ENCODE measurements around the gene TMEM151A. TPM values are rescaled to one million over a fixed set of nuclear protein-coding genes. Genes with fewer than 3 reads are reported as not detected.

TMEM151A gene
- total and polyA plus RNA-seq, 2 experiments from 2014 or later: 1.0 to 4.4 TPM

DNA sequence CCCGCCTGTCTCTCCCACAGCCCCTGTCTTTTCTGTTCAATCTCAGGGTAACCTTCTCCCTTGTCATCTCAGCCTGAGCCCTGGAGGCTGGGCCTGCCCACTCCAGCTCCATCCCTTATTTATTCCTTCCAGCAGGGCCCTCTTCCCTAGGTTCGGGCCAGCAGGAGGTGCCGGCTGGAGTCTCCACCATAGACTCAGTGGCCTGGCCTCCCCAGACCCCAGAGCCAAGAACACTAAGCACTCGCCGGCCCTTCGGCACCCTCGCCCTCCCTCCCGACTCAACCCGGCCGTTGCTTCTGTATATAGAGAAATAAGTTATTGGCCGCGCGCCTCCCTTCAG is 24.7 kb upstream of the TMEM151A start:
- Histone ChIP-seq H3K36me3 (ENCODE audit: insufficient read depth) (no peaks in the 10 kb centered on the region), H3K4me2 (peak overlapping the region; percentile 73), H3K9me2 (ENCODE audit: insufficient read depth) (no peaks in the 10 kb centered on the region), H2AFZ (no peak overlapping the region), H3K4me1 (ENCODE audit: insufficient read depth) (no peaks in the 10 kb centered on the region), H3K79me2 (replicated peaks; ENCODE audit: insufficient read depth) (peaks cover 20% of the 10 kb centered on the region), H3K27me3 (ENCODE audit: insufficient read depth) (no peaks in the 10 kb centered on the region), H3K27ac (ENCODE audit: low read depth) (peak overlapping the region; percentile 79; the same call in 1 of the 2 replicates), H4K20me1 (replicated peaks; ENCODE audit: insufficient read depth) (peaks cover 7% of the 10 kb centered on the region), H3K4me3 (peak overlapping the region; percentile 95), H3F3A (replicated peaks; ENCODE audit: low read depth) (0 out of 2 replicates have a peak, but pooled peaks cover 14% of the 10 kb centered on the region)
- Mint-ChIP-seq H3K4me3 (peak overlapping the region; percentile 93), H3K36me3 (ENCODE audit: low read depth) (peaks cover 34% of the 10 kb centered on the region), H3K27me3 (ENCODE audit: insufficient read depth, low read depth, poor library complexity) (peaks cover 8% of the 10 kb centered on the region), H3K27ac (peak overlapping the region; percentile 81), H3K4me1 (peaks cover 16% of the 10 kb centered on the region), H3K9me3 (no peaks in the 10 kb centered on the region)
- TF ChIP-seq, protein P1, sequence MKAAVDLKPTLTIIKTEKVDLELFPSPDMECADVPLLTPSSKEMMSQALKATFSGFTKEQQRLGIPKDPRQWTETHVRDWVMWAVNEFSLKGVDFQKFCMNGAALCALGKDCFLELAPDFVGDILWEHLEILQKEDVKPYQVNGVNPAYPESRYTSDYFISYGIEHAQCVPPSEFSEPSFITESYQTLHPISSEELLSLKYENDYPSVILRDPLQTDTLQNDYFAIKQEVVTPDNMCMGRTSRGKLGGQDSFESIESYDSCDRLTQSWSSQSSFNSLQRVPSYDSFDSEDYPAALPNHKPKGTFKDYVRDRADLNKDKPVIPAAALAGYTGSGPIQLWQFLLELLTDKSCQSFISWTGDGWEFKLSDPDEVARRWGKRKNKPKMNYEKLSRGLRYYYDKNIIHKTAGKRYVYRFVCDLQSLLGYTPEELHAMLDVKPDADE (IDR thresholded peaks at IDR 0.05): no peak
- TF ChIP-seq JUNB (IDR thresholded peaks at IDR 0.05; ENCODE audit: unreplicated experiment): no peak
- TF ChIP-seq, protein P2, sequence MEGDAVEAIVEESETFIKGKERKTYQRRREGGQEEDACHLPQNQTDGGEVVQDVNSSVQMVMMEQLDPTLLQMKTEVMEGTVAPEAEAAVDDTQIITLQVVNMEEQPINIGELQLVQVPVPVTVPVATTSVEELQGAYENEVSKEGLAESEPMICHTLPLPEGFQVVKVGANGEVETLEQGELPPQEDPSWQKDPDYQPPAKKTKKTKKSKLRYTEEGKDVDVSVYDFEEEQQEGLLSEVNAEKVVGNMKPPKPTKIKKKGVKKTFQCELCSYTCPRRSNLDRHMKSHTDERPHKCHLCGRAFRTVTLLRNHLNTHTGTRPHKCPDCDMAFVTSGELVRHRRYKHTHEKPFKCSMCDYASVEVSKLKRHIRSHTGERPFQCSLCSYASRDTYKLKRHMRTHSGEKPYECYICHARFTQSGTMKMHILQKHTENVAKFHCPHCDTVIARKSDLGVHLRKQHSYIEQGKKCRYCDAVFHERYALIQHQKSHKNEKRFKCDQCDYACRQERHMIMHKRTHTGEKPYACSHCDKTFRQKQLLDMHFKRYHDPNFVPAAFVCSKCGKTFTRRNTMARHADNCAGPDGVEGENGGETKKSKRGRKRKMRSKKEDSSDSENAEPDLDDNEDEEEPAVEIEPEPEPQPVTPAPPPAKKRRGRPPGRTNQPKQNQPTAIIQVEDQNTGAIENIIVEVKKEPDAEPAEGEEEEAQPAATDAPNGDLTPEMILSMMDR (conservative IDR thresholded peaks at IDR 0.05; ENCODE audit: low read depth in 2 of 2): peak in 1 of 2 experiments; percentile 18; a peak in 1 of 4 replicates
- TF ChIP-seq, protein P3, sequence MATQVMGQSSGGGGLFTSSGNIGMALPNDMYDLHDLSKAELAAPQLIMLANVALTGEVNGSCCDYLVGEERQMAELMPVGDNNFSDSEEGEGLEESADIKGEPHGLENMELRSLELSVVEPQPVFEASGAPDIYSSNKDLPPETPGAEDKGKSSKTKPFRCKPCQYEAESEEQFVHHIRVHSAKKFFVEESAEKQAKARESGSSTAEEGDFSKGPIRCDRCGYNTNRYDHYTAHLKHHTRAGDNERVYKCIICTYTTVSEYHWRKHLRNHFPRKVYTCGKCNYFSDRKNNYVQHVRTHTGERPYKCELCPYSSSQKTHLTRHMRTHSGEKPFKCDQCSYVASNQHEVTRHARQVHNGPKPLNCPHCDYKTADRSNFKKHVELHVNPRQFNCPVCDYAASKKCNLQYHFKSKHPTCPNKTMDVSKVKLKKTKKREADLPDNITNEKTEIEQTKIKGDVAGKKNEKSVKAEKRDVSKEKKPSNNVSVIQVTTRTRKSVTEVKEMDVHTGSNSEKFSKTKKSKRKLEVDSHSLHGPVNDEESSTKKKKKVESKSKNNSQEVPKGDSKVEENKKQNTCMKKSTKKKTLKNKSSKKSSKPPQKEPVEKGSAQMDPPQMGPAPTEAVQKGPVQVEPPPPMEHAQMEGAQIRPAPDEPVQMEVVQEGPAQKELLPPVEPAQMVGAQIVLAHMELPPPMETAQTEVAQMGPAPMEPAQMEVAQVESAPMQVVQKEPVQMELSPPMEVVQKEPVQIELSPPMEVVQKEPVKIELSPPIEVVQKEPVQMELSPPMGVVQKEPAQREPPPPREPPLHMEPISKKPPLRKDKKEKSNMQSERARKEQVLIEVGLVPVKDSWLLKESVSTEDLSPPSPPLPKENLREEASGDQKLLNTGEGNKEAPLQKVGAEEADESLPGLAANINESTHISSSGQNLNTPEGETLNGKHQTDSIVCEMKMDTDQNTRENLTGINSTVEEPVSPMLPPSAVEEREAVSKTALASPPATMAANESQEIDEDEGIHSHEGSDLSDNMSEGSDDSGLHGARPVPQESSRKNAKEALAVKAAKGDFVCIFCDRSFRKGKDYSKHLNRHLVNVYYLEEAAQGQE (IDR thresholded peaks at IDR 0.05; ENCODE audit: unreplicated experiment): no peak
- no peak for TF ChIP-seq CREB1 (CRISPR knock-in tag; IDR thresholded peaks at IDR 0.05; ENCODE audit: low read depth)
- DNase-seq (ENCODE audit: low spot score) (no peak), ATAC-seq (peak; percentile 6)

DNA sequence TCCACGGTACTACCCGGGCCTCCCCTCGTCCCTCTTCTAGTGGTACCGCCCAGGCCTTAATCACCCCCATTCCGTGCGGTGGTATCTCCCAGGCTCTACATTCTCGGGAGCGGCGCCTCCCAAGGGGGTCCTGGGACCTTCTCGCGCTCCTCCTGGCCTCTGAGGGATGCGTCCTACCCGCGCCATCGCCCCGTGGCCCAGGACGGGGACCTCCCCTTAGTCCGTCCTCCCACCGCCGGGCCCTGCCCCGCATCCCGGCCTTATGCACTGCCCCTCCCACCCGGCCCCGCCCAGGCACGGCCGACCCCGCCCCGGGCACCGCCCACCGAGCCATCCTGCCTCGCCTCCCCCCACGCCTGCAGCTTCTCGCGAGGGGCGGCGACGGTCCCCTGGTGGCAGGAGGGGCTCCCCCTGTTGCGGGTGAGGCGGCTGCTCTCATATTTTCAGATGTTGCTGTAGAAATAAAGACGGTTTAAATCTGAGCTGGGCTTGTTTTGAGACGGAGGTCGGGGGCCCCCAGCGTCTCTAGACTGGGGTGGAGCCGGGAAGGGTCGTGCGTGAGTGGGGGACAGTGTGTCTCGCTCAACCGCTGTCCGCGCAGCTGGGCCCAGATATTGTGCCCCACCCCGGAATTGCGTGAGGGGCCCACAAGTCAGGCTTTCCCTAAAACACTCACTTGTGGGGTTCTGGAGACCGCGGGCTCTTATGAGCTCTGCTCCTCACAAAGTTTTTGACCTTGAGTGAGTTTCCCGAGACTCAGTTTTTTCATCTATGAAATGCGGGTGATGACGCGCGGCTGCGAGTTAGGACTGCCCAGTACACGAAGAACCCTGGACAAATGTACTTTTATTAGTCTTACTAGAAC is 24.1 kb upstream of the TMEM151A start:
- peak; percentile 73 for ATAC-seq
- Histone ChIP-seq H3K27ac (ENCODE audit: low read depth) (peak overlapping the region; percentile 79; the same call in 1 of the 2 replicates), H3K4me3 (peak overlapping the region; percentile 95), H2AFZ (peak overlapping the region; percentile 11; the same call in 1 of the 2 replicates), H3K4me2 (peak overlapping the region; percentile 73), H3K4me1 (ENCODE audit: insufficient read depth) (no peaks in the 10 kb centered on the region), H3K27me3 (ENCODE audit: insufficient read depth) (no peaks in the 10 kb centered on the region), H3K36me3 (ENCODE audit: insufficient read depth) (no peaks in the 10 kb centered on the region), H4K20me1 (replicated peaks; ENCODE audit: insufficient read depth) (peaks cover 7% of the 10 kb centered on the region), H3F3A (replicated peaks; ENCODE audit: low read depth) (0 out of 2 replicates have a peak, but pooled peaks cover 14% of the 10 kb centered on the region), H3K79me2 (replicated peaks; ENCODE audit: insufficient read depth) (peaks cover 20% of the 10 kb centered on the region), H3K9me2 (ENCODE audit: insufficient read depth) (no peaks in the 10 kb centered on the region)
- DNase-seq (ENCODE audit: low spot score): peak; percentile 92
- Mint-ChIP-seq H3K36me3 (ENCODE audit: low read depth) (peaks cover 36% of the 10 kb centered on the region), H3K27ac (peak overlapping the region; percentile 94), H3K4me3 (peak overlapping the region; percentile 93), H3K27me3 (ENCODE audit: insufficient read depth, low read depth, poor library complexity) (peaks cover 8% of the 10 kb centered on the region), H3K9me3 (no peaks in the 10 kb centered on the region), H3K4me1 (peaks cover 16% of the 10 kb centered on the region)
- TF ChIP-seq, protein P2 (conservative IDR thresholded peaks at IDR 0.05; ENCODE audit: low read depth in 2 of 2): no peak
- TF ChIP-seq, protein P3 (IDR thresholded peaks at IDR 0.05; ENCODE audit: unreplicated experiment): no peak
- TF ChIP-seq ZNF331 (CRISPR knock-in tag; IDR thresholded peaks at IDR 0.05; ENCODE audit: low read depth) (no peak), NANOG (IDR thresholded peaks at IDR 0.05; ENCODE audit: borderline replicate concordance) (no peak), POLR2AphosphoS5 (IDR thresholded peaks at IDR 0.05; ENCODE audit: low read depth) (peak; percentile 87), CREB1 (CRISPR knock-in tag; IDR thresholded peaks at IDR 0.05; ENCODE audit: low read depth) (no peak)
